IPS DF 6.9 (cell line): ENCODE measurements around the gene NFKBIB.

Source experiments
- DNase-seq: peaks from one replicate; pipeline ENCODE4 v3.0.0-alpha.2; 2013; ENCODE audit warnings: low read depth, low spot score
- H3K27ac ChIP-seq: one replicate; pipeline ENCODE4 v1.5.1; 2013; ENCODE audit warnings: low read length, control low read depth
- H3K27me3 ChIP-seq: 2 replicates; pipeline ENCODE4 v1.6.1; 2013; ENCODE audit warnings: mild to moderate bottlenecking, low read length; ENCODE audit not compliant: control insufficient read depth, insufficient read depth
- H3K36me3 ChIP-seq: 2 replicates; pipeline ENCODE4 v1.6.1; 2013; ENCODE audit warnings: low read length; ENCODE audit not compliant: control insufficient read depth, insufficient read depth
- H3K4me1 ChIP-seq: 2 replicates; pipeline ENCODE4 v1.6.1; 2013; ENCODE audit warnings: low read length; ENCODE audit not compliant: control insufficient read depth, insufficient read depth
- H3K4me3 ChIP-seq: 2 replicates; pipeline ENCODE4 v1.5.1; 2013; ENCODE audit warnings: mild to moderate bottlenecking, low read length
- H3K9me3 ChIP-seq: 2 replicates; pipeline ENCODE4 v1.6.1; 2013; ENCODE audit warnings: low read length, inconsistent platforms; ENCODE audit not compliant: control insufficient read depth, insufficient read depth
- WGBS: extraction: QIAGEN DNeasy Blood & Tissue Kit; methylation state at CpG from one replicate; pipeline ENCODE4 v1.1.7; 2013; ENCODE audit warnings: mixed read lengths, missing lambda C conversion rate; ENCODE audit not compliant: insufficient read length, insufficient coverage; 5-methylcytosine and 5-hydroxymethylcytosine counted together

Gene NFKBIB

GRCh38 chr19:38889803-38890202 is 10.0 kb upstream of the NFKBIB start:
- no peaks in the 10 kb centered on the region for H3K4me1 ChIP-seq
- no peak for DNase-seq
- no peak overlapping the region for H3K4me3 ChIP-seq
- H3K36me3 ChIP-seq: no peaks in the 10 kb centered on the region
- no peaks in the 10 kb centered on the region for H3K9me3 ChIP-seq
- WGBS: no CpG with 5 or more reads among the region's 8 CpGs
- H3K27ac ChIP-seq: no peak overlapping the region
- H3K27me3 ChIP-seq: no peaks in the 10 kb centered on the region

- DNase-seq: no peak
Measured at GRCh38 chr19:38890686-38891085, 9.1 kb upstream of the NFKBIB start.

GRCh38 chr19:38891771-38892170 is 8.0 kb upstream of the NFKBIB start:
- Histone ChIP-seq H3K27me3 (no peaks in the 10 kb centered on the region), H3K4me3 (no peak overlapping the region), H3K9me3 (no peaks in the 10 kb centered on the region), H3K27ac (no peak overlapping the region), H3K4me1 (no peaks in the 10 kb centered on the region), H3K36me3 (no peaks in the 10 kb centered on the region)
- no peak for DNase-seq
- WGBS: no CpG with 5 or more reads among the region's 6 CpGs

More at GRCh38 chr19:38890686-38891085, 9.1 kb upstream of the NFKBIB start:
- no peaks in the 10 kb centered on the region for H3K4me1 ChIP-seq
- no peaks in the 10 kb centered on the region for H3K9me3 ChIP-seq
- no peaks in the 10 kb centered on the region for H3K36me3 ChIP-seq
- no peaks in the 10 kb centered on the region for H3K27me3 ChIP-seq
- no peak overlapping the region for H3K4me3 ChIP-seq
- no peak overlapping the region for H3K27ac ChIP-seq

GRCh38 chr19:38892841-38893240 is 6.9 kb upstream of the NFKBIB start:
- no peak for DNase-seq
- Histone ChIP-seq H3K27me3 (no peaks in the 10 kb centered on the region), H3K9me3 (no peaks in the 10 kb centered on the region), H3K4me1 (no peaks in the 10 kb centered on the region), H3K4me3 (no peak overlapping the region), H3K36me3 (no peaks in the 10 kb centered on the region), H3K27ac (no peak overlapping the region)
- WGBS: no CpG with 5 or more reads among the region's 5 CpGs

- DNase-seq: no peak
- Histone ChIP-seq H3K9me3 (no peaks in the 10 kb centered on the region), H3K36me3 (no peaks in the 10 kb centered on the region), H3K4me1 (no peaks in the 10 kb centered on the region), H3K4me3 (no peak overlapping the region), H3K27me3 (no peaks in the 10 kb centered on the region), H3K27ac (no peak overlapping the region)
- WGBS: no CpG with 5 or more reads among the region's 14 CpGs
Measured at GRCh38 chr19:38893341-38893771, 6.4 kb upstream of the NFKBIB start.

- H3K4me1 ChIP-seq: no peaks in the 10 kb centered on the region
- H3K36me3 ChIP-seq: no peaks in the 10 kb centered on the region
- DNase-seq: no peak
- no CpG with 5 or more reads among the region's 9 CpGs for WGBS
- no peaks in the 10 kb centered on the region for H3K27me3 ChIP-seq
- no peak overlapping the region for H3K27ac ChIP-seq
- no peak overlapping the region for H3K4me3 ChIP-seq
- H3K9me3 ChIP-seq: no peaks in the 10 kb centered on the region
Measured at GRCh38 chr19:38894968-38895367, 4.8 kb upstream of the NFKBIB start.

- Histone ChIP-seq H3K27me3 (no peaks in the 10 kb centered on the region), H3K9me3 (no peaks in the 10 kb centered on the region), H3K27ac (no peak overlapping the region), H3K4me3 (peak overlapping the region; percentile 77; the same call in 1 of the 2 replicates), H3K4me1 (no peaks in the 10 kb centered on the region), H3K36me3 (no peaks in the 10 kb centered on the region; the same call in 1 of the 2 replicates)
- DNase-seq: no peak
- no CpG with 5 or more reads among the region's 25 CpGs for WGBS
Measured at GRCh38 chr19:38898788-38899446, 852 bp upstream of the NFKBIB start.

GRCh38 chr19:38900202-38900629 is 447 bp downstream of the NFKBIB start:
- 100% methylated on average over 1 of the region's 8 CpGs for WGBS

GRCh38 chr19:38900743-38901190 is 998 bp downstream of the NFKBIB start:
- no CpG with 5 or more reads among the region's 3 CpGs for WGBS
- no peak overlapping the region for H3K27ac ChIP-seq
- no peaks in the 10 kb centered on the region for H3K9me3 ChIP-seq
- H3K4me1 ChIP-seq: no peaks in the 10 kb centered on the region
- H3K4me3 ChIP-seq: no peak overlapping the region; the same call in 1 of the 2 replicates
- DNase-seq: no peak
- no peaks in the 10 kb centered on the region for H3K27me3 ChIP-seq
- peaks cover 7% of the 10 kb centered on the region for H3K36me3 ChIP-seq

More at GRCh38 chr19:38900202-38900629, 447 bp downstream of the NFKBIB start:
- no peak overlapping the region for H3K27ac ChIP-seq
- DNase-seq: no peak
- peak overlapping the region; percentile 82; the same call in 1 of the 2 replicates for H3K4me3 ChIP-seq
- no peaks in the 10 kb centered on the region for H3K9me3 ChIP-seq
- no peaks in the 10 kb centered on the region for H3K4me1 ChIP-seq
- H3K36me3 ChIP-seq: peaks cover 3% of the 10 kb centered on the region
- no peaks in the 10 kb centered on the region for H3K27me3 ChIP-seq

- Histone ChIP-seq H3K27me3 (no peaks in the 10 kb centered on the region), H3K36me3 (peaks cover 7% of the 10 kb centered on the region), H3K9me3 (no peaks in the 10 kb centered on the region), H3K4me1 (no peaks in the 10 kb centered on the region), H3K27ac (no peak overlapping the region), H3K4me3 (no peak overlapping the region)
- WGBS: no CpG with 5 or more reads among the region's 1 CpG
- DNase-seq: no peak
Measured at GRCh38 chr19:38901683-38902082, 1.9 kb downstream of the NFKBIB start.
